Lower lobe of right lung (tissue), 2 donors: ENCODE measurements around the gene SNX22. TPM values are rescaled to one million over a fixed set of nuclear protein-coding genes. Genes with fewer than 3 reads are reported as not detected.
A peak's percentile ranks its signal among the peaks of the same experiment; 100 is the strongest.
"Not testable (repeated sequence)": the region's sequence is repeated elsewhere in the genome, so short reads cannot be mapped to it uniquely, and the experiment has no call there.

Source experiments
- ATAC-seq, 2 donors: fragments of 200-7000 bp; cut with Tn5 transposase; one replicate each; pipeline ENCODE4 v1.9.1; 2020 to 2022; ENCODE audit warnings: mild to moderate bottlenecking in 2 of 2, moderate library complexity in 2 of 2
- DNase-seq: peaks from one replicate; pipeline ENCODE4 v3.0.0-alpha.2; 2020
- H3K27ac ChIP-seq: fragments of 200-600 bp; one replicate; pipeline ENCODE4 v1.8.0; 2022
- H3K27me3 ChIP-seq: fragments of 200-600 bp; one replicate; pipeline ENCODE4 v1.8.0; 2022; ENCODE audit warnings: low read depth
- H3K36me3 ChIP-seq: fragments of 200-600 bp; one replicate; pipeline ENCODE4 v1.8.0; 2022; ENCODE audit warnings: mild to moderate bottlenecking
- H3K4me1 ChIP-seq: fragments of 200-600 bp; one replicate; pipeline ENCODE4 v1.8.0; 2022
- H3K4me3 ChIP-seq: fragments of 200-600 bp; one replicate; pipeline ENCODE4 v1.8.0; 2022; ENCODE audit warnings: mild to moderate bottlenecking
- H3K9me3 ChIP-seq: fragments of 200-600 bp; one replicate; pipeline ENCODE4 v1.8.0; 2022
- intact Hi-C: fragments of 100-400 bp; cut with DNase I; formaldehyde crosslinking; loops from one replicate; pipeline ENCODE4 v1.11.0; 2022
- total RNA-seq: library from RNA; stranded (reverse); fragmentation: NEBNext Ultra II Directional; extraction: Animal tissue kit (Norgen Biotek cat#: 25700); gene quantifications from one replicate; pipeline ENCODE4 v1.2.1, GENCODE V29; 2021
- TF ChIP-seq, protein P1 (sequence below): fragments of 200-600 bp; IDR thresholded peaks from one replicate; pipeline ENCODE4 v1.8.0; 2022; ENCODE audit warnings: antibody characterized with exemption, mild to moderate bottlenecking
- donor health status: DM: no; HTN: yes; CAD: no; lungs with severe emphysema.

SNX22 gene
- total RNA-seq, 1 donor from 2014 or later: 17.4 TPM

DNA sequence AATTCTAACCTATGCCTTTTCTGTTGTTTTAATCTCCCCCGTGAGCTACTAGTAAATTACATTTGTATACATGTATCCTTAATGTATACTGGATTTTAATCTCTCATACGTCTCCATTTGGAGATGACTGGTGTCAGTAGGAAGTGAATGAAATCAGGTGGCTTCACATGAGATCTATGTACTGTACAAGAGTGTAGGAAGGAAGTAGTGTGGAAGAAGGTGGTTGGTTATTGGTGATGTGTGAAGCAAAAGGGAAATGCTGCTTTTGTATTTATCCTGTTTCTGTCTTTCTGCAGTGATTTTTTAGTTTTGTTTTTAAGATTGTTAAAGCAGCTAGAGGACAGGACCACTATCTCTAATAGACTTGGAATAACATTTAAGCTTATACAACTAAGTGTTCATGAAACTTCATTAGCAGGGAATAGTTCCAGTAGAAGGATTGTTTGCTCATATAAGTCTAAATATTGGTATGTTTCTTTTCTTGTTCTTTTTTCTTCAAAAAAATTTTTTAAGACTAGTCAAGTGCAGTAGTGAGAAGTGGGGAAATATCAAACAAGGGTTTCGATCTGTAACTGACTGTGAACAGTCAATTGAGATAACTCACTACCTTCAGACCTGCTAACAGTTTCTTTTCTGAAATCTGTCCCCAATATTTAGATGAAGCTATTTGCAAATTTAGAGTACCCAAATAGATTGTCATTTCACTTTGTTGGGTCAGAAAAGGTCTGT is 40.4 kb upstream of the SNX22 start:
- Histone ChIP-seq H3K36me3 (peaks cover 39% of the 10 kb centered on the region), H3K9me3 (no peaks in the 10 kb centered on the region), H3K27me3 (no peaks in the 10 kb centered on the region), H3K4me3 (no peak overlapping the region), H3K4me1 (peaks cover 65% of the 10 kb centered on the region), H3K27ac (no peak overlapping the region)
- ATAC-seq (no peak), DNase-seq (no peak)
- TF ChIP-seq, protein P1, sequence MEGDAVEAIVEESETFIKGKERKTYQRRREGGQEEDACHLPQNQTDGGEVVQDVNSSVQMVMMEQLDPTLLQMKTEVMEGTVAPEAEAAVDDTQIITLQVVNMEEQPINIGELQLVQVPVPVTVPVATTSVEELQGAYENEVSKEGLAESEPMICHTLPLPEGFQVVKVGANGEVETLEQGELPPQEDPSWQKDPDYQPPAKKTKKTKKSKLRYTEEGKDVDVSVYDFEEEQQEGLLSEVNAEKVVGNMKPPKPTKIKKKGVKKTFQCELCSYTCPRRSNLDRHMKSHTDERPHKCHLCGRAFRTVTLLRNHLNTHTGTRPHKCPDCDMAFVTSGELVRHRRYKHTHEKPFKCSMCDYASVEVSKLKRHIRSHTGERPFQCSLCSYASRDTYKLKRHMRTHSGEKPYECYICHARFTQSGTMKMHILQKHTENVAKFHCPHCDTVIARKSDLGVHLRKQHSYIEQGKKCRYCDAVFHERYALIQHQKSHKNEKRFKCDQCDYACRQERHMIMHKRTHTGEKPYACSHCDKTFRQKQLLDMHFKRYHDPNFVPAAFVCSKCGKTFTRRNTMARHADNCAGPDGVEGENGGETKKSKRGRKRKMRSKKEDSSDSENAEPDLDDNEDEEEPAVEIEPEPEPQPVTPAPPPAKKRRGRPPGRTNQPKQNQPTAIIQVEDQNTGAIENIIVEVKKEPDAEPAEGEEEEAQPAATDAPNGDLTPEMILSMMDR: no peak
- intact Hi-C loops: no loop called here

DNA sequence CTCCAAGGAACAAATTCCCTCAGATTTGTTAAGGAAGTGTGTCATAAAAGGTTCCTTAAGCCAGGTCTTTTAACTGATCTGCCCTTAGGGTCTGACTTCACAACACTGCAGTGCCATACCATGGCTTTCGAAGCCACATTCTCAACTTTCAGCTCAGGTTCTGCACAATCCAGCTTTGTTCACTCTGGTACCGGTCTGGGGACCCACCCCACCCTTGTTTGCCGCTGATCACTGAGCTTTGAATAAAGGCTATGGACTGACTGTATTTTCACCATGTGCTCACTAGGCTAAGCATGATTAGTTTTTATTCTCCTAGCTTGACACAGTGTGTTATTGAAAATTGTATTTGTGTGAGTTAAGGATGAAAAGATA is 39.9 kb upstream of the SNX22 start:
- TF ChIP-seq, protein P1: no peak
- DNase-seq: no peak
- intact Hi-C loops: no loop called here
- no peak overlapping the region for H3K4me3 ChIP-seq
- peaks cover 43% of the 10 kb centered on the region for H3K36me3 ChIP-seq
- no peaks in the 10 kb centered on the region for H3K27me3 ChIP-seq
- H3K9me3 ChIP-seq: no peaks in the 10 kb centered on the region
- ATAC-seq: no peak
- no peak overlapping the region for H3K27ac ChIP-seq
- H3K4me1 ChIP-seq: peaks cover 61% of the 10 kb centered on the region

DNA sequence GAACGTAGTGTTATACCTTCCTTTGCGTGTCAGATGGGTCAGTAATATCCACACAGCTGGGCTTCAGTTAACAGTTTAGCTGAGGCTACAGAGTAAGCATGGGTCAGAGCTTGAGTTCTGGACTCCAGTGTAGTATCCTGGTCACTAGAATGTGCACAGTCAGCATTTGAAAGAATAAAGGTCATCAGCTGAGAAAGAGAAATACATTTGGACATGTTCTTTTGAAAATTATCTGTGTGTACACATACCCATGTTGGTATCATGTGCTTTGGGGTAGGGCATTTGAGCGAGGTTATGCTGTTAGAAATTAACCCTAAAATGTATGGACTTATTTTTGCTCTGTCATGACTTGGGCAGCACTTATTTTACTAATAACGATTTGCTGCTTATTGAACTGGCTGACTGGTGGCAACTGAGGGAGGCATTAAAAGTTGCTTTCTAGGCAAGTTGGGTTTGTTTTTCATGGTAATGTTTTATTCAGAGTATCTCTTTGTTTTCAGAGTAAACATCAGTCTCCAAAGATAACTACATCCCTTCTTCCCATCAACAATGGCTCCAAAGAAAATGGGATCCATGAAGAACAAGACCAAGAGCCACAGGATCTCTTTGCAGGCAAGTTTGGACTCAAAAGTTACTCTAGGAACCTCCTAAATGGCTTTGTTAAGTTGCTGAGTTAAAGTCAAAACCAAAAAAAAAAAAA is 39.3 kb upstream of the SNX22 start:
- intact Hi-C loops: no loop called here
- DNase-seq (no peak), ATAC-seq (peak; percentile 8 to 25)
- TF ChIP-seq, protein P1: no peak
- H3K36me3 ChIP-seq: peaks cover 49% of the 10 kb centered on the region
- peaks cover 60% of the 10 kb centered on the region for H3K4me1 ChIP-seq
- no peaks in the 10 kb centered on the region for H3K9me3 ChIP-seq
- H3K27ac ChIP-seq: no peak overlapping the region
- H3K27me3 ChIP-seq: no peaks in the 10 kb centered on the region
- no peak overlapping the region for H3K4me3 ChIP-seq

DNA sequence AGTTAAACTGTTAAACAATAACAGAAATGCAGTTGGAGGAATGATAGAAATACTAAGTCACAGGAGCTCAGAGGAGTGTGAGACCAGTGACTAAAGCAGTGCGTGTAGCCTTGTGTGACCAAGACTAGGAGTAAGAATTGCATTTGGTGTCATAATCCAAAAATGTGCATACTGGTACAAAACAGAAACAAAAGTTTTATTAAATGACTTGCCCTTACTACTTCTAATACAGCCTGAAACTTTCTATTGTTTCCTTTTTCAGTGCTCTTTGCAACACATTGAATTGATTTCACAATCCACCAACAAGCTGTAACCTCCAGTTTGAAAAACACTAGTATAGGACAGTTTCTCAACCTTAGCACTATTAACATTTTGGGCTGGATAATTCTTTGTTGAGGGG is 38.6 kb upstream of the SNX22 start:
- Histone ChIP-seq H3K4me1 (peaks cover 58% of the 10 kb centered on the region), H3K36me3 (peaks cover 56% of the 10 kb centered on the region), H3K27ac (no peak overlapping the region), H3K27me3 (no peaks in the 10 kb centered on the region), H3K4me3 (no peak overlapping the region), H3K9me3 (no peaks in the 10 kb centered on the region)
- no peak for DNase-seq
- TF ChIP-seq, protein P1: no peak
- ATAC-seq: peak; percentile 27 to 58
- intact Hi-C loops: no loop called here

DNA sequence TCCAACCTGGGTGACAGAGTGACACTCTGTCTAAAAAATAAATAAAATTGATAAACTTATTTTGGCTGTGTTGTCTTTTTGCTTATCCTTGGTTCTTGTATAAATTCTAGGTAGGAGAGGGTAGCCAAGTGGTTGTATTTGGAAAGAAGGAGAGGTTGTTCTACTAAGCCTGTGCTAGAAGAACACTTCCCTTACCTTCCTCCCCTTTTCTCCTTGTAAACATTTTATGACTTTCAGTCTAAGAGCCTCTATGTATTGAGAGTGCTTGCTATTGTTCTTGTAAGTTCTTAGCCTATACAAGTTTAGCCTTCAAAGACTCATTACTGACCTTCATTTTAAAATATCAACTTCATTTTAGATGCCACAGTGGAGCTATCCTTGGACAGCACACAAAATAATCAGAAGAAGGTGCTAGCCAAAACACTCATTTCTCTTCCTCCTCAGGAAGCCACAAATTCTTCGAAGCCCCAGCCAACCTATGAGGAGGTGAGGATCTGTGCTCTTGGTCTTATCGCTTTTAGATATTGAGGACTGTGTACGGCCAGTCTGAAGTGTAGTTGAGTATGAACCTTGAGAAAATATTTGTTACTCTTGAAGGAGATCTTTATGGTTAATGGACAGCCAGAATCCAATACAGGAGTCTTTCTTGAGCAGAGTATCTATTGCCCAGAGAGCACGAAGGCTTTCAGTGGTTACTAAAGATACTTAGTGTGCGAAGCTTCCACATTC is 33.6 kb upstream of the SNX22 start:
- Histone ChIP-seq H3K27ac (no peak overlapping the region), H3K4me1 (peaks cover 16% of the 10 kb centered on the region), H3K27me3 (no peaks in the 10 kb centered on the region), H3K36me3 (peaks cover 99% of the 10 kb centered on the region), H3K4me3 (no peak overlapping the region), H3K9me3 (no peaks in the 10 kb centered on the region)
- intact Hi-C loops: no loop called here
- DNase-seq (no peak), ATAC-seq (peak; percentile 90 to 96)
- TF ChIP-seq, protein P1: no peak

DNA sequence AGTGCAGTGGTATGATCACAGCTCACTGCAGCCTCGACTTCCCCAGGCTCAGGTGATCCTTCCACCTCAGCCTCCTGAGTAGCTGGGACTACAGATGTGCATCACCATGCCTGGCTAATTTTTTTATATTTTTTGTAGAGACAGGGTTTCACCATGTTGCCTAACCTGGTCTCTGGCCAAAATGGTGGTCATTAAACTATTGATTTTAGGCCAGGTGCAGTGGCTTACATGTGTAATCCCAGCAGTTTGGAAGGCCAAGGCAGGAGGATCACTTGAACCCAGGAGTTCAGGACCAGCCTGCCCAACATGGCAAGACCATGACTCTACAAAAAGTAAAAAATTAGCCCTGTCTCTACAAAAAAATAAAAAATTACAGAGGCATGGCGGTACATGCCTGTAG is 31.2 kb upstream of the SNX22 start:
- H3K27ac ChIP-seq, H3K4me1 ChIP-seq, H3K27me3 ChIP-seq, H3K4me3 ChIP-seq, intact Hi-C loops, H3K9me3 ChIP-seq, DNase-seq, ATAC-seq: not testable (repeated sequence)
- H3K36me3 ChIP-seq: peaks cover 99% of the 10 kb centered on the region
